HepG2 (cell line): Measurements from ENCODE around the gene TNS4.

Experiments used
- CTCF ChIP-seq: sonication (generic); formaldehyde crosslinking; IDR thresholded peaks from 2 replicates; pipeline ENCODE4 v1.5.0; 2020; ENCODE audit warnings: mild to moderate bottlenecking, missing genetic modification reagents, moderate library complexity
- HNRNPK ChIP-seq: fragments of 200-400 bp; formaldehyde crosslinking; IDR thresholded peaks from 2 replicates; pipeline ENCODE4 v1.6.1; 2018; ENCODE audit warnings: low read length, low read depth, moderate library complexity, mild to moderate bottlenecking; ENCODE audit not compliant: poor library complexity, severe bottlenecking
- NCOA2 ChIP-seq: sonication (generic); formaldehyde crosslinking; IDR thresholded peaks from 2 replicates; pipeline ENCODE4 v1.8.0; 2022; ENCODE audit warnings: inconsistent platforms
- POLR2AphosphoS5 ChIP-seq: IDR thresholded peaks from 2 replicates; pipeline ENCODE4 v1.6.1; 2012; ENCODE audit warnings: low read depth, low read length
- ZBTB2 ChIP-seq: sonication (generic); formaldehyde crosslinking; IDR thresholded peaks from 2 replicates; pipeline ENCODE4 v1.8.0; 2022; ENCODE audit warnings: low read depth, missing genetic modification reagents
- ZNF562 ChIP-seq: sonication (generic); formaldehyde crosslinking; IDR thresholded peaks from 2 replicates; pipeline ENCODE4 v1.8.0; 2022; ENCODE audit warnings: missing genetic modification reagents, borderline replicate concordance

- TF ChIP-seq POLR2AphosphoS5 (no peak), CTCF (CRISPR knock-in tag) (peak; percentile 32), HNRNPK (no peak), ZBTB2 (CRISPR knock-in tag) (no peak), NCOA2 (CRISPR knock-in tag) (no peak), ZNF562 (CRISPR knock-in tag) (no peak)
These were observed 74.4 kb downstream of the TNS4 start for GRCh38 chr17:40427002-40427491.
